Liver (tissue), 9 donors: ENCODE measurements around the gene NR4A3. TPM values are rescaled to one million over a fixed set of nuclear protein-coding genes. Genes with fewer than 3 reads are reported as not detected.
A peak's percentile ranks its signal among the peaks of the same experiment; 100 is the strongest.

Source experiments
- DNase-seq: peaks from one replicate; pipeline ENCODE4 v3.0.0-alpha.2; 2017; ENCODE audit warnings: low spot score
- H3K27ac ChIP-seq, 2 donors: one replicate each; pipeline ENCODE4 v1.7.0; 2013; ENCODE audit warnings: inconsistent platforms in 2 of 2, low read length in 2 of 2, control low read depth in 1 of 2, low read depth in 1 of 2, mild to moderate bottlenecking in 1 of 2
- H3K27me3 ChIP-seq, 4 donors: one replicate each; pipeline versions ENCODE4 v1.6.1 to v1.7.0; 2013; ENCODE audit warnings: low read length in 3 of 4, inconsistent platforms in 1 of 4, mild to moderate bottlenecking in 1 of 4, moderate library complexity in 1 of 4; ENCODE audit not compliant: control insufficient read depth in 4 of 4, insufficient read depth in 4 of 4
- H3K36me3 ChIP-seq, 4 donors: one replicate each; pipeline versions ENCODE4 v1.6.1 to v1.7.0; 2013; ENCODE audit warnings: low read length in 3 of 4, mild to moderate bottlenecking in 3 of 4, low read depth in 1 of 4, moderate library complexity in 1 of 4; ENCODE audit not compliant: control insufficient read depth in 4 of 4, insufficient read depth in 3 of 4
- H3K4me1 ChIP-seq, 4 donors: one replicate each; pipeline versions ENCODE4 v1.6.1 to v1.7.0; 2013; ENCODE audit warnings: low read length in 3 of 4, mild to moderate bottlenecking in 3 of 4, moderate library complexity in 1 of 4; ENCODE audit not compliant: control insufficient read depth in 4 of 4, insufficient read depth in 4 of 4
- H3K4me3 ChIP-seq, 3 donors: one replicate each; pipeline versions ENCODE4 v1.6.1 to v1.7.0; 2013; ENCODE audit warnings: low read length in 3 of 3, control low read depth in 1 of 3, low read depth in 1 of 3, mild to moderate bottlenecking in 1 of 3
- H3K9ac ChIP-seq, 2 donors: one replicate each; pipeline ENCODE4 v1.7.0; 2013; ENCODE audit warnings: low read length in 2 of 2, mild to moderate bottlenecking in 2 of 2, moderate library complexity in 2 of 2, control low read depth in 1 of 2, low read depth in 1 of 2
- H3K9me3 ChIP-seq, 4 donors: one replicate each; pipeline versions ENCODE4 v1.6.1 to v1.7.0; 2013; ENCODE audit warnings: low read length in 3 of 4; ENCODE audit not compliant: control insufficient read depth in 4 of 4
- EGR1 ChIP-seq, 2 donors: IDR thresholded peaks; 2 replicates each; pipeline ENCODE4 v1.6.1; 2016 to 2018; ENCODE audit warnings: antibody characterized with exemption in 2 of 2, low read depth in 2 of 2
- FOXA1 ChIP-seq: IDR thresholded peaks from 2 replicates; pipeline ENCODE4 v1.6.1; 2016; ENCODE audit warnings: antibody characterized with exemption
- FOXA2 ChIP-seq: IDR thresholded peaks from 2 replicates; pipeline ENCODE4 v1.6.1; 2016; ENCODE audit warnings: antibody characterized with exemption
- HNF4A ChIP-seq, 2 donors: conservative IDR thresholded peaks; 2 replicates each; pipeline ENCODE4 v1.6.1; 2016; ENCODE audit warnings: antibody characterized with exemption in 2 of 2, mild to moderate bottlenecking in 2 of 2
- HNF4G ChIP-seq: IDR thresholded peaks from 2 replicates; pipeline ENCODE4 v1.6.1; 2016; ENCODE audit warnings: antibody characterized with exemption
- JUND ChIP-seq, 2 donors: IDR thresholded peaks; 2 replicates each; pipeline ENCODE4 v1.6.1; 2016; ENCODE audit warnings: antibody characterized with exemption in 2 of 2
- MAX ChIP-seq: IDR thresholded peaks from 2 replicates; pipeline ENCODE4 v1.6.1; 2016; ENCODE audit warnings: antibody characterized with exemption
- NR2F2 ChIP-seq: IDR thresholded peaks from 2 replicates; pipeline ENCODE4 v1.6.1; 2016; ENCODE audit warnings: antibody characterized with exemption
- RAD21 ChIP-seq, 2 donors: IDR thresholded peaks; 2 replicates each; pipeline ENCODE4 v1.6.1; 2016; ENCODE audit warnings: antibody characterized with exemption in 2 of 2, mild to moderate bottlenecking in 2 of 2
- REST ChIP-seq: IDR thresholded peaks from 2 replicates; pipeline ENCODE4 v1.6.1; 2016; ENCODE audit warnings: antibody characterized with exemption, mild to moderate bottlenecking
- RXRA ChIP-seq, 2 donors: IDR thresholded peaks; 2 replicates each; pipeline ENCODE4 v1.6.1; 2017 to 2018; ENCODE audit warnings: antibody characterized with exemption in 2 of 2, mild to moderate bottlenecking in 1 of 2
- SP1 ChIP-seq: IDR thresholded peaks from 2 replicates; pipeline ENCODE4 v1.6.1; 2018; ENCODE audit warnings: antibody characterized with exemption, mild to moderate bottlenecking
- TAF1 ChIP-seq: conservative IDR thresholded peaks from 2 replicates; pipeline ENCODE4 v1.6.1; 2016; ENCODE audit warnings: antibody characterized with exemption, mild to moderate bottlenecking
- YY1 ChIP-seq: IDR thresholded peaks from 2 replicates; pipeline ENCODE4 v1.6.1; 2016; ENCODE audit warnings: antibody characterized with exemption, mild to moderate bottlenecking
- WGBS: extraction: QIAGEN DNeasy Blood & Tissue Kit; methylation state at CpG from one replicate; pipeline ENCODE4 v1.1.7; 2013; 5-methylcytosine and 5-hydroxymethylcytosine counted together
- polyA plus RNA-seq, 2 donors: library from polyadenylated mRNA; stranded (reverse) in 1 of 2; unstranded in 1 of 2; fragments of 200-250 nt in 1 of 2; fragments of >200 nt in 1 of 2; fragmentation: Nextera tagmentation in 1 of 2; extraction: Ambion mirVana in 1 of 2; gene quantifications; one replicate each; pipeline versions ENCODE4 v1.2.1 to v1.2.3, GENCODE V29; 2013 to 2015
- total RNA-seq, 2 donors: library from RNA; depleted of rRNA; stranded (reverse); fragments of >200 nt; gene quantifications; one replicate each; pipeline ENCODE4 v1.2.3, GENCODE V29; 2014
- TF ChIP-seq, protein P1 (sequence below): IDR thresholded peaks from 2 replicates; pipeline ENCODE4 v1.6.1; 2016; ENCODE audit warnings: antibody characterized with exemption
- donor health status: healthy.
- donor health status: healthy.
- donor health status: healthy.
- donor health status: healthy.
- donor health status: healthy.

Gene NR4A3
- total and polyA plus RNA-seq, 4 donors: 0.02 to 0.14 (median 0.09) TPM

- no peak for DNase-seq
- H3K4me1 ChIP-seq: peaks cover 3 to 18% (median 14%) of the 10 kb centered on the region in 4 donors
- H3K27ac ChIP-seq: peak overlapping the region; percentile 74 to 99
- H3K36me3 ChIP-seq: no peaks in the 10 kb centered on the region
- no peaks in the 10 kb centered on the region for H3K27me3 ChIP-seq
- no peaks in the 10 kb centered on the region for H3K9me3 ChIP-seq
- peak overlapping the region; percentile 50 to 84 for H3K9ac ChIP-seq
- TF ChIP-seq HNF4A (conservative IDR thresholded peaks at IDR 0.05) (no peak), SP1 (no peak), TAF1 (no peak), EGR1 (IDR thresholded peaks at IDR 0.05; ENCODE audit: low read depth in 2 of 2) (no peak), RAD21 (IDR thresholded peaks at IDR 0.05) (no peak), MAX (no peak), YY1 (no peak), FOXA2 (no peak), JUND (IDR thresholded peaks at IDR 0.05) (no peak), HNF4G (no peak), NR2F2 (no peak)
- TF ChIP-seq, protein P1, sequence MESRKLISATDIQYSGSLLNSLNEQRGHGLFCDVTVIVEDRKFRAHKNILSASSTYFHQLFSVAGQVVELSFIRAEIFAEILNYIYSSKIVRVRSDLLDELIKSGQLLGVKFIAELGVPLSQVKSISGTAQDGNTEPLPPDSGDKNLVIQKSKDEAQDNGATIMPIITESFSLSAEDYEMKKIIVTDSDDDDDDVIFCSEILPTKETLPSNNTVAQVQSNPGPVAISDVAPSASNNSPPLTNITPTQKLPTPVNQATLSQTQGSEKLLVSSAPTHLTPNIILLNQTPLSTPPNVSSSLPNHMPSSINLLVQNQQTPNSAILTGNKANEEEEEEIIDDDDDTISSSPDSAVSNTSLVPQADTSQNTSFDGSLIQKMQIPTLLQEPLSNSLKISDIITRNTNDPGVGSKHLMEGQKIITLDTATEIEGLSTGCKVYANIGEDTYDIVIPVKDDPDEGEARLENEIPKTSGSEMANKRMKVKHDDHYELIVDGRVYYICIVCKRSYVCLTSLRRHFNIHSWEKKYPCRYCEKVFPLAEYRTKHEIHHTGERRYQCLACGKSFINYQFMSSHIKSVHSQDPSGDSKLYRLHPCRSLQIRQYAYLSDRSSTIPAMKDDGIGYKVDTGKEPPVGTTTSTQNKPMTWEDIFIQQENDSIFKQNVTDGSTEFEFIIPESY: no peak
- peak overlapping the region; percentile 89 to 98 (median 96) for H3K4me3 ChIP-seq
- WGBS: 19% methylated on average over 9 of the region's 9 CpGs
These were observed 84.2 kb downstream of the NR4A3 start for GRCh38 chr9:99905833-99906402.

DNA sequence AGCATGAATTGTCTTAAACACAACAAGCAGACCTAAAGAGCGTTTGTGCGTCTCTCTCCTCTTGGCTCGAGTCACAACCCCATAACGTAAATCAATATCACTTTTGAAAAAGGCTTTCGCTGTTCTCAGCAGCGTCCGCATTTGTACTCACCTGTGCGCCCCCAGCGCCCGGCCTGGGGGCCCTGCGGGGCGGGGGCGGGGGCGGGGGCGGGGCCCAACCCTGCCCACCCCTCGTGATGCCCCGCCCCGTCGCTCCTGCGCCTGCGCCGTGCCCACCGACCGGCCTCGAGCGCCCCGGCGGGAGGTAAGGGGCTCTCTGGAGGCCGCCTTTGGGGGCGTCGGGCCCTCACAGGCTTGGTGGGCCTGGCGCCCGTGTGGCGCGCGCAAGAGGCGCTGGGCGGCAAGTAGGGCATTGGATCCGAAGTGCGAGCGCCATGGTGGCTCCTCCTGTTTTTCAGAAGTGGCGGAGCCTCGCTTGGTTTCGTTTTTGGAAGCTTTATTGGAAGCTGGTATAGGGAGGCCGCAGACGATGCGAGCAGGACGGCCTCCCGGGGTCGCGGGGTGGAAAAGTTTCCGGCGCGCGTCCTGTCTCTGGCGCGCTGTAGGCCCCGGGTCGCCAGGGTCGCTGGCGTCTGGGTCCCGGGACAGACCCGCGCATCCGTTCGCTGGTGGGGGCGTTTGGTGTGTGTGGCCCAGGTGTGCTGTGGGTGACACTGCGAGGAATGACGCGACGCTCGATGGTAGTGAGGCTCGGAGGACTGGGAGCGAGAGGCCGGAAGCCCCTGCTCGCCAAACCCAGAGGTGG, 84.9 kb downstream of the NR4A3 start, which contains the start of gene STX17:
STX17 (plus strand) TSS at position 252 of the 805 bp plus-strand sequence. CDS start 8,586 bp downstream, outside the sequence.
- H3K4me3 ChIP-seq: peak within 1 kb of the TSS; percentile 89 to 98 (median 96)
- no peaks in the 10 kb centered on the region for H3K27me3 ChIP-seq
- peak within 1 kb of the TSS; percentile 98 to 99 for H3K27ac ChIP-seq
- no peaks in the 10 kb centered on the region for H3K36me3 ChIP-seq
- H3K9ac ChIP-seq: peak within 1 kb of the TSS; percentile 87 to 92
- under 1% methylated on average over 76 of the region's 76 CpGs for WGBS
- peak; percentile 89 for DNase-seq
- TF ChIP-seq EGR1 (IDR thresholded peaks at IDR 0.05; ENCODE audit: low read depth in 2 of 2) (peak in 1 of 2 donors; percentile 3), YY1 (peak; percentile 88), SP1 (peak; percentile 27), RXRA (IDR thresholded peaks at IDR 0.05) (peak; percentile 5 to 23), REST (peak; percentile 60), JUND (IDR thresholded peaks at IDR 0.05) (no peak), RAD21 (IDR thresholded peaks at IDR 0.05) (peak in 1 of 2 donors; percentile 23), TAF1 (peak; percentile 44), HNF4A (conservative IDR thresholded peaks at IDR 0.05) (no peak), FOXA1 (no peak), NR2F2 (peak; percentile 43)
- no peaks in the 10 kb centered on the region for H3K9me3 ChIP-seq
- peaks cover 3 to 18% (median 14%) of the 10 kb centered on the region in 4 donors for H3K4me1 ChIP-seq
